GM23248 (cell line): Measurements from ENCODE around the gene EDA. TPM values are rescaled to one million over a fixed set of nuclear protein-coding genes. Genes with fewer than 3 reads are reported as not detected.

ENCODE experiments used
- DNase-seq: peaks from one replicate; pipeline ENCODE4 v3.0.0-alpha.2; 2015
- H2AFZ ChIP-seq: fragments of 200-600 bp; sonication (generic); 2 replicates; pipeline ENCODE4 v1.6.1; 2016; ENCODE audit warnings: antibody characterized with exemption
- H3F3A ChIP-seq: fragments of 200-600 bp; sonication (generic); 2 replicates; pipeline ENCODE4 v1.6.1; 2016; ENCODE audit warnings: mild to moderate bottlenecking, antibody characterized with exemption, mixed run types; ENCODE audit not compliant: insufficient read depth
- H3K27ac ChIP-seq: fragments of 200-600 bp; sonication (generic); 2 replicates; pipeline ENCODE4 v1.5.1; 2016; ENCODE audit warnings: mild to moderate bottlenecking
- H3K27me3 ChIP-seq: fragments of 200-600 bp; sonication (generic); replicated peaks from 2 replicates; pipeline ENCODE4 v1.6.1; 2016; ENCODE audit warnings: mild to moderate bottlenecking; ENCODE audit not compliant: insufficient read depth
- H3K36me3 ChIP-seq: fragments of 200-600 bp; sonication (generic); 2 replicates; pipeline ENCODE4 v1.6.1; 2016; ENCODE audit warnings: low read depth, mild to moderate bottlenecking
- H3K4me1 ChIP-seq: fragments of 200-600 bp; sonication (generic); 2 replicates; pipeline ENCODE4 v1.6.1; 2016; ENCODE audit warnings: mild to moderate bottlenecking; ENCODE audit not compliant: insufficient read depth
- H3K4me2 ChIP-seq: fragments of 200-600 bp; sonication (generic); one replicate; pipeline ENCODE4 v1.6.1; 2016; ENCODE audit warnings: mild to moderate bottlenecking; ENCODE audit not compliant: unreplicated experiment
- H3K4me3 ChIP-seq: fragments of 200-600 bp; sonication (generic); 2 replicates; pipeline ENCODE4 v1.5.1; 2016; ENCODE audit warnings: mild to moderate bottlenecking
- H3K79me2 ChIP-seq: fragments of 200-600 bp; sonication (generic); 2 replicates; pipeline ENCODE4 v1.6.1; 2016; ENCODE audit warnings: mild to moderate bottlenecking; ENCODE audit not compliant: insufficient read depth
- H3K9ac ChIP-seq: fragments of 200-600 bp; sonication (generic); 2 replicates; pipeline ENCODE4 v1.6.1; 2016; ENCODE audit warnings: mild to moderate bottlenecking
- H3K9me2 ChIP-seq: fragments of 200-600 bp; sonication (generic); 2 replicates; pipeline ENCODE4 v1.6.1; 2016; ENCODE audit warnings: mixed run types, mild to moderate bottlenecking, moderate library complexity; ENCODE audit not compliant: insufficient read depth
- H3K9me3 ChIP-seq: fragments of 200-600 bp; sonication (generic); one replicate; pipeline ENCODE4 v1.6.1; 2017; ENCODE audit warnings: low read depth
- H4K20me1 ChIP-seq: fragments of 200-600 bp; sonication (generic); 2 replicates; pipeline ENCODE4 v1.6.0; 2016; ENCODE audit not compliant: insufficient read depth
- EZH2 ChIP-seq: fragments of 200-600 bp; sonication (generic); IDR thresholded peaks from 2 replicates; pipeline ENCODE4 v1.6.1; 2018; ENCODE audit warnings: antibody characterized with exemption, mild to moderate bottlenecking; ENCODE audit not compliant: insufficient read depth, poor library complexity, severe bottlenecking
- EZH2phosphoT487 ChIP-seq: fragments of 200-600 bp; sonication (generic); IDR thresholded peaks from 2 replicates; pipeline ENCODE4 v1.6.1; 2018; ENCODE audit warnings: antibody characterized with exemption, moderate library complexity, mild to moderate bottlenecking, low read depth; ENCODE audit not compliant: insufficient read depth
- WGBS, 2 experiments: methylation state at CpG; one replicate each; pipeline ENCODE4 v1.1.6; 2015 to 2017; ENCODE audit warnings: low lambda C conversion rate in 2 of 2, low coverage in 1 of 2; ENCODE audit errors: missing lambda C conversion rate in 2 of 2; 5-methylcytosine and 5-hydroxymethylcytosine counted together
- in situ Hi-C: fragments of 300-500 bp; cut with MboI; formaldehyde crosslinking; loops from 2 replicates; pipeline ENCODE4 v1.15.0; 2020
- polyA plus RNA-seq: library from polyadenylated mRNA; unstranded; fragments of >200 nt; fragmentation: Nextera tagmentation; extraction: Ambion mirVana; gene quantifications from 2 replicates; pipeline ENCODE4 v1.2.1, GENCODE V29; 2016
- total RNA-seq: library from RNA; depleted of rRNA; stranded (reverse); fragments of >200 nt; shearing (Covaris generic); gene quantifications from 2 replicates; pipeline ENCODE4 v1.2.3, GENCODE V29; 2014

EDA gene
- total and polyA plus RNA-seq, 2 experiments from 2014 or later, result 0.11 TPM; not detected in 1

DNA sequence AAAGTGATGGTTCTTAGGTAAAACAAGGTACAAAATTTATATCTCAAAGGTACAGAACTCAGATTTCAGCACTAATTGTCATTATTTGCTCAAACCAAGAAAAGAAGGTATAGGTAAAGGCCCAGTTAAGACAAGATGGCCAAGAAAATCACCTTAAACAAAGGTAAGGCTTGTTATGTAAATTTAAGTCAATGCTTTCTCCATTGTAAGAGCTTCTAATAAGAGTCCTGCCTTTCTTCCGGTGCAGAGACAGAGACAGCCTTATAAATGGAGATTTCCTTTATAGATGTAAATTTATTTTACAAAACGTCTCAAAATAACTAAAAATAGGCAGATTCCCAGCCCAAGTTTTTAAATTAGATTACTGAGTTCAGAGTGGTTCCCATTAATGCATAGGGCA lies 89.9 kb downstream of the EDA start:
- no peaks in the 10 kb centered on the region for H3K36me3 ChIP-seq
- no peaks in the 10 kb centered on the region for H3K9me2 ChIP-seq
- H4K20me1 ChIP-seq, result no peaks in the 10 kb centered on the region
- no peaks in the 10 kb centered on the region for H3F3A ChIP-seq
- H3K9ac ChIP-seq, result no peak overlapping the region
- H3K79me2 ChIP-seq, result no peaks in the 10 kb centered on the region
- no peaks in the 10 kb centered on the region for H3K27me3 ChIP-seq
- no peak for TF ChIP-seq EZH2phosphoT487
- TF ChIP-seq EZH2, result no peak
- no peaks in the 10 kb centered on the region for H3K4me1 ChIP-seq
- H3K9me3 ChIP-seq, result no peaks in the 10 kb centered on the region
- 33 to 39% methylated on average over 2 of the region's 2 CpGs for WGBS, 2 experiments
- in situ Hi-C loops, result no loop called here
- H3K4me3 ChIP-seq, result no peak overlapping the region
- no peak overlapping the region for H3K4me2 ChIP-seq
- no peak for DNase-seq
- H2AFZ ChIP-seq, result no peak overlapping the region
- no peak overlapping the region for H3K27ac ChIP-seq

DNA sequence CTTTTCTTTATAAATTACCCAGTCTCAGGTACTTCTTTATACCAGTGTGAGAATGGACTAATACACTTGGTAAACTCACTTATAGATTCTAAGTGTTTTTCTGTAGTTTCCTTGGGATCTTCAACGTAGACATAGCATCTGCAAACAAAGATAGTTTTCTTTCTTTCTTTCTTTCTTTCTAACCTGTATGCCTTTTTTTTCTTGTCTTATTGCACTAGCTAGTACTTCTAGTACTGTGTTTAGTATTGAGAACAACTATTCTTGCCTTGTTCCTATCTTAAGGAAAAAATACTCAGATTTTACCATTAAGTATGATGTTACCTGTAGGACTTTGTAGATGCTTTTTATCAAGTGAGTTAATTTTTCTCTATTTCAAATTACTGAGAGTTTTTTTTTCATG lies 102.2 kb downstream of the EDA start:
- Histone ChIP-seq H3K27me3 (no peaks in the 10 kb centered on the region), H3K9me3 (no peaks in the 10 kb centered on the region), H3K4me3 (no peak overlapping the region), H3K9me2 (no peaks in the 10 kb centered on the region), H3F3A (no peaks in the 10 kb centered on the region), H3K79me2 (no peaks in the 10 kb centered on the region), H3K27ac (no peak overlapping the region), H3K9ac (no peak overlapping the region), H3K4me2 (no peak overlapping the region), H2AFZ (no peak overlapping the region), H3K36me3 (no peaks in the 10 kb centered on the region), H4K20me1 (no peaks in the 10 kb centered on the region), H3K4me1 (no peaks in the 10 kb centered on the region)
- WGBS, 2 experiments, result 22 to 32% methylated on average over 1 of the region's 1 CpG
- DNase-seq, result no peak
- in situ Hi-C loops, result no loop called here
- TF ChIP-seq EZH2 (no peak), EZH2phosphoT487 (no peak)

DNA sequence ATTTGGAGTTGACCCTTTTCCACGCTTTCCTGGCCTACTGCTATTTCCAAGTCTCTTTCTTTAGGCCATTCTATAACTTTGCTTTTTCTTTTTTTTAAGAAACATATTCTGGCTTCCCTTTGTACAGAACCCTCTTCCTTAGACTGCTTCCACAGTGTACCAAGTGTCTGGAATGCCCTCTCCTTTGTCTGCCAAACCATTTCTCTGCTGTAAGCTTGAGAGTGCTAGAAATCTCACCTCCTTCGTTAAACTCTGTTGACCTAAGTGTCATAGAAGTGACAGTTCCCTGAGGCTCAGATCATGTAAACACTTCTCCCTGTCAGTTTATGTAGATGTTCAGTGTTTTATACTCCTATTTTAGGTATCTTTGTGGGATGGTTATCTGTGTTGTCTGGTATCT lies 108.4 kb downstream of the EDA start:
- WGBS, 2 experiments, result 11 to 26% methylated on average over 2 of the region's 2 CpGs
- no peak for TF ChIP-seq EZH2phosphoT487
- no peak for TF ChIP-seq EZH2
- no peaks in the 10 kb centered on the region for H3K27me3 ChIP-seq

GRCh38 chrX:69740317-69740716 lies 124.4 kb downstream of the EDA start:
- Histone ChIP-seq H2AFZ (no peak overlapping the region), H3K4me1 (no peaks in the 10 kb centered on the region), H3K27ac (no peak overlapping the region), H3K79me2 (no peaks in the 10 kb centered on the region), H3K9ac (no peak overlapping the region), H4K20me1 (no peaks in the 10 kb centered on the region), H3K27me3 (no peaks in the 10 kb centered on the region), H3K9me2 (no peaks in the 10 kb centered on the region), H3K4me3 (no peak overlapping the region), H3K4me2 (no peak overlapping the region), H3K9me3 (no peaks in the 10 kb centered on the region), H3K36me3 (no peaks in the 10 kb centered on the region), H3F3A (no peaks in the 10 kb centered on the region)
- no peak for TF ChIP-seq EZH2phosphoT487
- no peak for TF ChIP-seq EZH2
- in situ Hi-C loops, result no loop called here
- DNase-seq, result no peak

More for the DNA sequence above, 108.4 kb downstream of the EDA start:
- Histone ChIP-seq H3K9me3 (no peaks in the 10 kb centered on the region), H2AFZ (no peak overlapping the region), H3K27ac (no peak overlapping the region), H3K9me2 (no peaks in the 10 kb centered on the region), H3K9ac (no peak overlapping the region), H4K20me1 (no peaks in the 10 kb centered on the region), H3K36me3 (no peaks in the 10 kb centered on the region), H3K4me3 (no peak overlapping the region), H3K4me1 (no peaks in the 10 kb centered on the region), H3F3A (no peaks in the 10 kb centered on the region), H3K4me2 (no peak overlapping the region), H3K79me2 (no peaks in the 10 kb centered on the region)
- DNase-seq, result no peak
- in situ Hi-C loops, result no loop called here

GRCh38 chrX:69741721-69742120 lies 125.8 kb downstream of the EDA start:
- TF ChIP-seq EZH2 (no peak), EZH2phosphoT487 (no peak)
- no peak overlapping the region for H2AFZ ChIP-seq
- H3K4me1 ChIP-seq, result no peaks in the 10 kb centered on the region
- no peak for DNase-seq
- no peaks in the 10 kb centered on the region for H4K20me1 ChIP-seq
- no peaks in the 10 kb centered on the region for H3K36me3 ChIP-seq
- H3F3A ChIP-seq, result no peaks in the 10 kb centered on the region
- no peaks in the 10 kb centered on the region for H3K79me2 ChIP-seq
- no peak overlapping the region for H3K27ac ChIP-seq
- H3K4me2 ChIP-seq, result no peak overlapping the region
- H3K27me3 ChIP-seq, result no peaks in the 10 kb centered on the region
- no peak overlapping the region for H3K9ac ChIP-seq
- H3K4me3 ChIP-seq, result no peak overlapping the region
- no peaks in the 10 kb centered on the region for H3K9me2 ChIP-seq
- in situ Hi-C loops, result no loop called here
- H3K9me3 ChIP-seq, result no peaks in the 10 kb centered on the region
